Chondrocyte (in vitro differentiated cells): Measurements from ENCODE around the gene SLC39A12. TPM values are rescaled to one million over a fixed set of nuclear protein-coding genes. Genes with fewer than 3 reads are reported as not detected.
"Not testable (repeated sequence)": the region's sequence is repeated elsewhere in the genome, so short reads cannot be mapped to it uniquely, and the experiment has no call there.

Experiments
- DNase-seq: peaks from one replicate; pipeline ENCODE4 v3.0.0; 2021; ENCODE audit warnings: mixed read lengths, low spot score
- H3K27ac Mint-ChIP-seq: one replicate; pipeline ENCODE4 v1.8.0; 2021; ENCODE audit warnings: mild to moderate bottlenecking, moderate library complexity, mixed read lengths; ENCODE audit not compliant: unreplicated experiment
- H3K27me3 Mint-ChIP-seq: 2 replicates; pipeline ENCODE4 v1.8.0; 2021; ENCODE audit warnings: low read depth, mixed read lengths
- H3K36me3 Mint-ChIP-seq: 2 replicates; pipeline ENCODE4 v1.8.0; 2021; ENCODE audit warnings: low read depth, mixed read lengths
- H3K4me1 Mint-ChIP-seq: 2 replicates; pipeline ENCODE4 v1.8.0; 2021; ENCODE audit warnings: low read depth, mild to moderate bottlenecking, mixed read lengths
- H3K4me3 Mint-ChIP-seq: one replicate; pipeline ENCODE4 v1.8.0; 2021; ENCODE audit warnings: mild to moderate bottlenecking, moderate library complexity, mixed read lengths; ENCODE audit not compliant: unreplicated experiment
- H3K9me3 Mint-ChIP-seq: 2 replicates; pipeline ENCODE4 v1.8.0; 2021; ENCODE audit warnings: low read depth, mixed read lengths
- total RNA-seq: library from RNA; stranded (reverse); gene quantifications from 3 replicates; pipeline ENCODE4 v1.2.1, GENCODE V29; 2021
- TF ChIP-seq, protein P1 (sequence below): fragments of 200-600 bp; sonication (generic); IDR thresholded peaks from 2 replicates; pipeline ENCODE4 v1.5.0; 2021; ENCODE audit warnings: antibody characterized with exemption, mild to moderate bottlenecking, moderate library complexity

SLC39A12 gene
- total RNA-seq, 1 donor from 2014 or later, result not detected

DNA sequence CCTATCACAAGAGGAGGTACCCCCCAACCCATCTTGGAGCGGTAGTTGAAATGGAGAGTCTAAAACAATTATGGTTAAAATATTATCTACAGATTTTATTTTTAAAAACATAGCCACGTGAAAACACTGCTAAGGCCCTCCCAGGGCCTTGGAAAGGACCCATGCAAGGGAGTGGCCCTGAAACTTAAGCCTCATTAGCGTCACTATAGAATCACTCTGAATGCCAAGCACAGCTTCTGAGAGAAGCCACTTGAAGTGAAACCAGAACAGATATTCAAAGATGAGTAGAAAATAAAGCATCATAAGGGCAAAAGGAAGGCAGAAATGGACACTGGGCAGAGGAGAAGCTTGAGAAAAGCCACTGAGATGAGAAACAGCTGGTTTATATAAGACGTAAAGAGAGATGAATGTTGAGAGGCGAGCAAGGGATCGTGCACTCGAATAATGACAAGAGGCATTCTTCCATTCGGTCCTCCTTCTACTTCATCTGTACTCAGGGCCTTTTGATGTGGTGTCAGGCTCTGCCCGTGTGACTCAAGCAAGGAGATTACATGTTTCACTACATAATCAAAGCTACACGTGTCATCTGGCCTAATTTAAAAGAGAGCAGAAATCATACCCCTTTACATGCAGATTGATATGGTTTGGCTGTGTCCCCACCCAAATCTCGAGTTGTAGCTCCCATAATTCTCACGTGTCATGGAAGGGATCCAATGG lies 33.4 kb upstream of the SLC39A12 start:
- Mint-ChIP-seq H3K4me3 (no peak overlapping the region), H3K27ac (no peak overlapping the region), H3K36me3 (no peaks in the 10 kb centered on the region), H3K4me1 (no peaks in the 10 kb centered on the region), H3K27me3 (peaks cover 4% of the 10 kb centered on the region), H3K9me3 (peaks cover 9% of the 10 kb centered on the region)
- TF ChIP-seq, protein P1, sequence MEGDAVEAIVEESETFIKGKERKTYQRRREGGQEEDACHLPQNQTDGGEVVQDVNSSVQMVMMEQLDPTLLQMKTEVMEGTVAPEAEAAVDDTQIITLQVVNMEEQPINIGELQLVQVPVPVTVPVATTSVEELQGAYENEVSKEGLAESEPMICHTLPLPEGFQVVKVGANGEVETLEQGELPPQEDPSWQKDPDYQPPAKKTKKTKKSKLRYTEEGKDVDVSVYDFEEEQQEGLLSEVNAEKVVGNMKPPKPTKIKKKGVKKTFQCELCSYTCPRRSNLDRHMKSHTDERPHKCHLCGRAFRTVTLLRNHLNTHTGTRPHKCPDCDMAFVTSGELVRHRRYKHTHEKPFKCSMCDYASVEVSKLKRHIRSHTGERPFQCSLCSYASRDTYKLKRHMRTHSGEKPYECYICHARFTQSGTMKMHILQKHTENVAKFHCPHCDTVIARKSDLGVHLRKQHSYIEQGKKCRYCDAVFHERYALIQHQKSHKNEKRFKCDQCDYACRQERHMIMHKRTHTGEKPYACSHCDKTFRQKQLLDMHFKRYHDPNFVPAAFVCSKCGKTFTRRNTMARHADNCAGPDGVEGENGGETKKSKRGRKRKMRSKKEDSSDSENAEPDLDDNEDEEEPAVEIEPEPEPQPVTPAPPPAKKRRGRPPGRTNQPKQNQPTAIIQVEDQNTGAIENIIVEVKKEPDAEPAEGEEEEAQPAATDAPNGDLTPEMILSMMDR, result no peak
- DNase-seq, result no peak

DNA sequence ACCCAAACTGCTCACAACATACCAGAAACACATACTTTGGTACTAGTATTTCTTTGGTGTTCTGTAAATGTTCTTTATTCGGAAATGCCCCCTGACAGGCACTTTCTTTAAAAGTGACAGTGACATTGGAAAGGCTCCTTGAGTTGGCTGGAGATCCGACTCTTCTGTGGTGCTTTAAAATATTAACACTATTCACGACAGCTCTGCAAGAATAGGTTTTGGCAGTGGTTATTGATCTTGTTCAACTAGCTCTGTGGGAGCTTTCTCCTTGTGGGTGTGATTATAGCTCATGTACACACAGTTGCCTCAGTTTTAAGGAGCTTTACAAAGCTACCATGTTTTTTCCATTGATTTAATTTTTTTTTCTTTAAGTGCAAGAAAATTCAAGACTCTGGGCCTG lies 30.3 kb upstream of the SLC39A12 start:
- Mint-ChIP-seq H3K36me3 (no peaks in the 10 kb centered on the region), H3K27me3 (peaks cover 4% of the 10 kb centered on the region), H3K4me1 (peaks cover 7% of the 10 kb centered on the region), H3K4me3 (no peak overlapping the region), H3K9me3 (peaks cover 9% of the 10 kb centered on the region), H3K27ac (no peak overlapping the region)
- no peak for DNase-seq
- TF ChIP-seq, protein P1, result no peak

DNA sequence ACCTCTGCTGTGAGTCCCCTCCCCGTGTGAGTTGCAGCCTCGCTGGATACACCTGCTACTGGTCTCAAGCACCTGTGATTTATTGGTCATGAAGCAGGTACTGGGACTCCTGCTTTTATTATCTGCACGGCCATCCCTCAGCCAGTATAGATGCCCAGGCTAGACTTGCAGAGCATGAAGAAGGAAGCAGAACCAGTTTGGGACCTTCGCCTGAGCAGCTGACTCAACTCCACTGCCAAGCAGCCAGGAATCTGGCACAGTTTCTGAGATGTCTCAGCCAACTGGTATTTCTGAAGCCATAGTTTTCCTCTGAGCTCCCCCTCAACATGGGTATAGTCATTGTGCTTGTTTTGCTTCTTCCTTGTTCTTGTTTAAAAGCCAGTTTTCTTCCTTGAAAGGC lies 28.0 kb upstream of the SLC39A12 start:
- peaks cover 7% of the 10 kb centered on the region for H3K4me1 Mint-ChIP-seq
- H3K27ac Mint-ChIP-seq, result no peak overlapping the region
- DNase-seq, result no peak
- H3K36me3 Mint-ChIP-seq, result no peaks in the 10 kb centered on the region
- H3K27me3 Mint-ChIP-seq, result peaks cover 2% of the 10 kb centered on the region
- TF ChIP-seq, protein P1, result no peak
- H3K4me3 Mint-ChIP-seq, result no peak overlapping the region
- H3K9me3 Mint-ChIP-seq, result peaks cover 9% of the 10 kb centered on the region

DNA sequence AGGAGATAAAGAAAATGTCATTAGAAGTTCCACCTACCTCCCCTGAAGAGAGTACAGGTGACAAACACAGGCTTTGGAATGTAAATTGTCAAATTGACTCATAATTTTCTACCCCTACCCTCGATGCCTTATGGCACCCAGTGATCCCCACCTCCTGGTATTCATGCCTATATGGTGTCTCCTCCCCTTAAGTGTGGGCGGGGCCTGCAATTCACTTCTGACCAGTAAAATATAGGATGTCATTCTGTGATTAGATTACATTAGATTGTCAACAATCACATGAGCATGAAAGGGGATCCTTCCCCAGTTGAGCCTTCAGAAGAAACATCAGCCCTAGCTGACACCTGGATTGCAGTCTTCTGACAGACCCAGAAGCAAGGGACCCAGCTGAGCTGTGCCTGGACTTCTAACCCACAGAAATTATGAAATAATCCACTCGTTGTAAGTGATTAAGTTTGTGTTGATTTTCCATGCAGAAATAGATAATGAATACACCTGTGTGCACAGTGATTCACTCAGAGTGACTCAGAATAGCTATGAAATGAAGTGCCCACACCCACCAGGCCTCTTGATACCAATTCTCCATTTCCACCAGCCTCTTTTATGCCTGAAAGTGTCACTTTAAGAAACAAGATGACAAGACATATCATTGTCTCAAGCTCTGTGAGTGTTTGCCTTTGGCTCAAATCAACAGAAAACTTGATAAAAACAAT lies 8.5 kb upstream of the SLC39A12 start:
- no peak for DNase-seq
- no peaks in the 10 kb centered on the region for H3K36me3 Mint-ChIP-seq
- TF ChIP-seq, protein P1, result no peak
- H3K4me1 Mint-ChIP-seq, result no peaks in the 10 kb centered on the region
- H3K27me3 Mint-ChIP-seq, result peaks cover 11% of the 10 kb centered on the region
- H3K4me3 Mint-ChIP-seq, result no peak overlapping the region
- no peaks in the 10 kb centered on the region for H3K9me3 Mint-ChIP-seq
- H3K27ac Mint-ChIP-seq, result no peak overlapping the region

DNA sequence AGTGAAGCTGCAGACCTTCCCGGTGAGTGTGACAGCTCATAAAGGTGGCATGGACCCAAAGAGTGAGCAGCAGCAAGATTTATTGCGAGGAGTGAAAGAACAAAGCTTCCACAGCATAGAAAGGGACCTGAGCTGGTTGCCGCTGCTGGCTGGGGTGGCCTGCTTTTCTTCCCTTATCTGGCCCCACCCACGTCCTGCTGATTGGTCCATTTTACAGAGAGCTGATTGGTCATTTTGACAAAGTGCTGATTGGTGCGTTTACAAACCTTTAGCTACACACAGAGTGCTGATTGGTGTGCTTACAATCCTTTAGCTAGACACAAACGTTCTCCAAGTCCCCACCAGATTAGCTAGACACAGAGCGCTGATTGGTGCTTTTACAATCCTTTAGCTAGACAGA lies 1.4 kb upstream of the SLC39A12 start:
- not testable (repeated sequence) for H3K36me3 Mint-ChIP-seq, H3K27ac Mint-ChIP-seq, H3K4me3 Mint-ChIP-seq, DNase-seq, H3K9me3 Mint-ChIP-seq, H3K27me3 Mint-ChIP-seq
- peaks cover 13% of the 10 kb centered on the region for H3K4me1 Mint-ChIP-seq
